GM21381 (cell line): ENCODE measurements around the gene VNN1.

Experiments used
- ATAC-seq: cut with Tn5 transposase; IDR thresholded peaks from one replicate; pipeline ENCODE4 v1.9.1; 2021; ENCODE audit warnings: mild to moderate bottlenecking, moderate library complexity; ENCODE audit not compliant: unreplicated experiment

Gene VNN1, protein sequence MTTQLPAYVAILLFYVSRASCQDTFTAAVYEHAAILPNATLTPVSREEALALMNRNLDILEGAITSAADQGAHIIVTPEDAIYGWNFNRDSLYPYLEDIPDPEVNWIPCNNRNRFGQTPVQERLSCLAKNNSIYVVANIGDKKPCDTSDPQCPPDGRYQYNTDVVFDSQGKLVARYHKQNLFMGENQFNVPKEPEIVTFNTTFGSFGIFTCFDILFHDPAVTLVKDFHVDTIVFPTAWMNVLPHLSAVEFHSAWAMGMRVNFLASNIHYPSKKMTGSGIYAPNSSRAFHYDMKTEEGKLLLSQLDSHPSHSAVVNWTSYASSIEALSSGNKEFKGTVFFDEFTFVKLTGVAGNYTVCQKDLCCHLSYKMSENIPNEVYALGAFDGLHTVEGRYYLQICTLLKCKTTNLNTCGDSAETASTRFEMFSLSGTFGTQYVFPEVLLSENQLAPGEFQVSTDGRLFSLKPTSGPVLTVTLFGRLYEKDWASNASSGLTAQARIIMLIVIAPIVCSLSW

DNA sequence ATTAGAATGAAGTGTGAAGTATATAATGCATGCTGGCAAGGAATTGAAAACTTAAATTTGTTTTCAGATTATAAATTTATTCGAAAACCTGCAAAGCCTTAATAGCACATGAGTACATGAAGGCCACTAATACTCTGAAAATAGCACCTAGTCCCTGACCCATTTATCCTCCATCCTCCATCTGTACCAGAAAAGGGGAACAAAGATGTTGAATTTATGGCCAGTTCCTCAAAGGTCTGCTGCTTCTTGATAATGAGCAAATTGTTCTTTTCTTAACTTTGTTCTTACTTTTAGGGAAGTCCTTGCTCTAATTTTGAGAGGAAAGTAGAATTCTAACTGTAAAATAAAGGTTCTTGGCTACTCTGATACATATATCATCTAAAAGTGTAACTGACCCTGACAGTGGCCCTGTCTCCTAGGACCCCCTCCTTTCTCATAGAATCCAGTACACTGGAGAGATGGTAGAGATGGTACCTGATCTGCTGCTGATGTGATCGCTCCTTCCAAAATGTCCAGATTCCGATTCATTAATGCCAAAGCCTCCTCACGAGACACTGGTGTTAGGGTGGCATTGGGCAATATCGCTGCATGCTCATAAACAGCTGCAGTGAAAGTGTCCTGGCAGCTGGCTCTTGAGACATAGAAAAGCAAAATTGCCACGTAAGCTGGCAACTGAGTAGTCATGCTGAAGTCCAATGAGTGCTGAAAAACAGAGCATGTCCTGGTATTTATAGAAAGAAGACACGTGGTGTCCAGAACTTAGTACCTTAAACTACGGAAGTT, at the start of gene VNN1:
Gene VNN1 (minus strand): TSS at position 704 of the 783 bp plus-strand sequence. CDS start 20 bp downstream, at position 684.
- ATAC-seq: no peak

DNA sequence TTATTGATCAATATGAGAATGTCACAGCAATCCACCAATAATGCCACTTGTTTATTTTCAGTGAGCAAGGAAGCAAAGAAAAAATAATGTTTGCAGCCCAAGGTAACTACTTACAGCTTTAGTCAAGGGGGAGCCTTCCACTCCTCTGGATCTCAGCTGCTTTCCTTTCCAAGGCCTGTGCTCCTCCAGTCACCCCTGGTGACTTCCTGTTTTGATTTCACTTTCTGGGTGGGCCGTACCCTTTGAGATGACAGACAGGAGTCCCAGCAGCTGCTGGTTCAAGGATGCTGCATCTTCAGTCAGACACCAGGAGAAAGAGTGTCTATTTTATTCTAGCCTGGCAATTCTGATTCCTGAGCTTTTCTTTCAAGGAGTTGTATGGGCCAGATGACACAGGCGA, 49.4 kb upstream of the VNN1 start:
- ATAC-seq: peak; percentile 95

DNA sequence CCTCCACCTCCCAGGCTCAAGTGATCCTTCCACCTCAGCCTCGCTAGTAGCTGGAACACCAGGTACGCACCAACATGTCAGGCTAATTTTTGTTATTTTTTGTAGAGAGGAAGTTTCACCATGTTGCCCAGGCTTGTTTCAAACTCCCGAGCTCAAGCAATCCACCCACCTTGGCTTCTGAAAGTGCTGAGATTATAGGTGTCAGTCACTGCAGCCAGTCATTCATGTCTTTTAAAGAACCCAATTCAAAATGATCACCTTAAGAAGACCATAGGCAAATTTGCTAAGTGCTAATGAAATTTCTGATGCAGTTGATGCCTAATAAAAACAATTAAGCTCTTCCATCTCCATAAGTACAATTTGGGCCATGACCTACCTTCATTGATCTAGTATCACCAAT, 46.4 kb upstream of the VNN1 start:
- ATAC-seq: no peak

DNA sequence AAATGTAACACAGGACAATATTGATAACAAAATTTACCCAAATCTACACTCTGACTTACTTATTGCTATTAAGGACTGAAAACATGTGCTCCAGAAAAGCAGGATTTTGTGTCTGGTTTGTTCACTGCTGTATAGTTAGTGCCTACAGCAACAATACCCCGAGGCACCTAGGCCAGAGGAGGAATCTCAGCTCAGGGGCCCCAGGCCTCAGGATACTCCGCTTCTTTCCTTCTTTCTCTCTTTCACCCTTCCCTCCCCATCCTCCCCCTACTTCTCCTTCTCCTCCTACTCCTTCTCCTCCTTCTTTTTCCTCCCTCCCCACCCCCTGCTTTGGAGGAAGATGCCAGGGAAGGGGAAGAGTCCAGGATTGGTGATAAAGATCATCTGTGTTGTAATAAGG, 44.8 kb upstream of the VNN1 start:
- ATAC-seq: no peak

DNA sequence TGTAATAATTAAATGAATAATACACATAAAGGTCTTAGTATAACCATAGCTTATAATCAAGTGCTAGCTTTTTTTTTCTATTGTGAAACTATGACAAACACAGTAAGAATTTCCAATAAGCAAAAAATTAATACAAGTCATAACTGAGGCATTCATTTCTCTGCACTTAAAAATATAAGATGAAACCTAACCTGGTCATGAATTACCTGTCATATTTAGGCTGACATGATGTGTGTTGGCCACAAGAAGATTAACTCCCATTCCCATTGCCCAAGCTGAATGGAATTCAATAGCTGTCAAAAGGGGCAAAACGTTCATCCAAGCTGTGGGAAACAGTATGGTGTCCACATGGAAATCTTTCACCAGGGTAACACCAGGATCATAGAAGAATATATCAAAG, 38.4 kb upstream of the VNN1 start:
- ATAC-seq: no peak

DNA sequence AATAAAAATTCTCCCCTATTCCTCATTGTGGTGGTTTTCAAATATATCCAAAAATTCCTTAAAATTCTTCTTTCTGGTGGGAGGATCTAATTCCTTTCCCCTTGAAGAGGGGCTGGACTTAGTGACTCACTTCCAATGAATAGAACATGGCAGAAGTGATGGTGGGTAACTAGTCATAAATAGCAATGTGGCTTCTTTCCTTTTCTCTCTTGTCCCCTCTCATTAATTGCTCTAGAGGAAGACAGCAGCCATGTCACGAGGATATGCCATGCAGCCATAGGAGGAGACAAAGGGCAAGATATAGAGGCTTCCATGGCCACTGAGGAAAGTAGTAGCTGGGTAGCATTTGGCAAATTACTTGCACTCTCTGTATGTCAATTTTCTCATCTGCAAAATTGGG, 38.0 kb upstream of the VNN1 start:
- no peak for ATAC-seq

DNA sequence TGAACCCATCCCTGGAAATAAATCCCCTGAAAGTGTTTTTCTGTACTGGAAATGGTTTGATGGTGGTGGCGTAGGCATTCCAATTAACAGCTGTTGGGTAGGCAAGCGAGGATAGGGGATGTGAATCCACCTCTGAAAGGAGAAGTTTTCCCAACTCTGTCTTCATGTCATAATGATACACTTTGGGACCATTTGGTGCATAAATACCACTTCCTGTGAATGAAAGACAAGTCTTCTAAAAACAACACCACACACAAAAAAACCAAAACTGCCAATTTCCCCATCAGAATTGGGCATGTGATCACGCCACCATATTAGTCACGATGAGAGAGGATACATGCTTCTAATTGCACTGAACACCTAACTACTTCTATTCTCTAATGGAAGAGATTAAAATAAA, 37.5 kb upstream of the VNN1 start:
- ATAC-seq: peak; percentile 45

DNA sequence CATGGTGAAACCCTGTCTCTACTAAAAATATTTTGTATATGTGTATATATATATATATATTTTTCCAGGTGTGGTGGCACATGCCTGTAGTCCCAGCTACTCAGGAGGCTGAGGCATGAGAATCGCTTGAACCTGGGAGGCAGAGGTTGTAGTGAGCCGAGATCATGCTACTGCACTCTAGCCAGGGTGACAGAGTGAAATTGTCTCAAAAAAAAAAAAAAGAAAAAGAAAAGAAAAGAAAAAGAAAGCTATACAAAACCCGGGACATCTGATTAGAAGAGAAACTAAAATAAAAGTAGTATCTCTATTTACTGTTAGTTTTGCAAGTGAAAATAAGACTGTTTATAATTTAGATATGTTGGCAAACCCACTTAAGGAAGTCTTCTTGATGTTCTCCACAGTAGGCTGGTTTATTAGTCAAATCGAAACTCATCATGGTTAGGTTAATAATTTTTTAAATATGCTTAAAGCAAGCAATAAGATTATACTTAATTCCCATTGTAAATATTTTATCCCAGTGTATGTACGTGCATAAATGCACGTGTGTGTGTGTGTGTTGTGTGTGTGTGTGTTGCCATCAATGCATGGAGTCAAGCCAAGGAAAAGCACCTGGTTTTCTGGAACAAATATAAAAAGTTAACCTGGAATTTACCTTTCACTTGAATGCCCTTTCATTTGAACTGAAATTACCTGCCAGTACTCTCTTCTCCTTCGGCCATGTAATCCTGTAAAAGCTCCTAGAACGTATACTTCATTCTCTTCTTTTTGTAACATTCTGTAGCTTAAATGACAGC, 36.8 kb upstream of the VNN1 start:
- ATAC-seq: peak; percentile 88

DNA sequence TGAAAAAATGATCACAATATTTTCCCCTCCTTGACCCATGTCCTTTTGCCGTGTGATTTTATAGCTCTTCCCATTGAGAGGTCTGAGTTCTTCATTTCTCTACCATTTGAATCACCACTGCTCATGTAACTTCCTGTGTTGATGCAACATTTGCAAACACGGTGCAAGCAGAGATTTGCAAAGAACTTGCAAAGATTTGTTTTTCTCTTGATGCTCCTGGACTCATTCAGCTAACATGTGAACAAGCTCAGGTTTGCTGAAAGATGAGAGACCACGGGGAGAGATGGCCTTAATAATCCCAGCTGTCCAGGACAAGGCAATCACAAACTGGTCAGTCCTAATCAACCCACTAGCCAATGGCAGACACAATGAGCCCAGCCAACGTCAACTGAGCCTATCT, 35.3 kb upstream of the VNN1 start:
- ATAC-seq: no peak

DNA sequence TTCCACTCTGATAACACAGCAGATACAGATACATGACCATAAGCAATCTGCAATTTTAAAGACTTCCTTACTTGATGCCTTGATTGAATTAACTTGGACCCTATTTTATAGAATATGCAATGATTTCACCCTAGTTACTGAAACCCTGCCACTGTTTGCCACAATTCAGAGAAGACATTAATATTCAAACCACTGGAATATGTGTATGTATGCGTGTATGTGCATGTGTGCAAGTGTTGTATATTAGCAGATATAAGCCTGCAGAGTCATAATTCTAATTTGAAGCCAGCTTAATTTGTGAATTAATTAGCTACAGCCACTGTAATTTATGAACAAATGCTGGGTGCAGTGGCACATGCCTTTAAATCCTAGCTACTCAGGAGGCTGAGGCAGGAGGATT, 34.6 kb upstream of the VNN1 start:
- no peak for ATAC-seq

DNA sequence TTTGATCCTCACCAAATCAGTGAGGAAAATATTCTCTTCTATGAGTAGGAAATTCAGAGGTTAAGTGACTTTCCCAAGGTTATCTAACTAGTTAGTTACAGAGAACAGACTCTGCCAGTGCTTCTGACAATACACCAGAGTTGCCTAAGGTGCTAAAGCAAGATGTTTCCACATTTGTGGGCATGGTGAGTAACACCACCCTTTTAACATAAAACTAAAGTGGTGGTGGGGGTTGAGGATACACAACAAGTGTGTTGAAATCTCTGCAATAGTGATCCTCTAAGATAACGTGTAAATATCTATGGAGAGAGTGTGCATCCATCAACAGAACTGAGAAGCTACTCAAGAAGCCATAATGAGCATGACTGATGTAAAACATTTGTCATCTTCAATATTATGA, 32.2 kb upstream of the VNN1 start:
- no peak for ATAC-seq

DNA sequence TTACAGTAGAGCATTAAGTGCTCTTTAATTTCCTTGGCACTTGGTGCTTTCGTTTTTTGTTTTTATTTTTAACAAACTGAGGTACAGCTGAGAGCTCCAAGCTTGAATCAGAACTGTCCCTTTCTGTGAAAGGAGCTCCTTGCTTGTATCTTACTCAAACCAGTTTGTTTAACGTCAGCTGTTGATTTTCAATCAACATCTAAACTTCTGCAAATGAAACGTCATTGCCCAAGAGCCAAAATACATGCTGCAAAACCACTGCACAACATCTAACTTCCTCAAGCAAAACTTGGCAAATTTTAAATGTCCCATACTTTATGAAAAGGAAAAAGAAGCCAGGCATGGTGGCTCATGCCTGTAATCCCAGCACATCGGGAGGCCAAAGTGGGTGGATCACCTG, 28.6 kb upstream of the VNN1 start:
- ATAC-seq: no peak

DNA sequence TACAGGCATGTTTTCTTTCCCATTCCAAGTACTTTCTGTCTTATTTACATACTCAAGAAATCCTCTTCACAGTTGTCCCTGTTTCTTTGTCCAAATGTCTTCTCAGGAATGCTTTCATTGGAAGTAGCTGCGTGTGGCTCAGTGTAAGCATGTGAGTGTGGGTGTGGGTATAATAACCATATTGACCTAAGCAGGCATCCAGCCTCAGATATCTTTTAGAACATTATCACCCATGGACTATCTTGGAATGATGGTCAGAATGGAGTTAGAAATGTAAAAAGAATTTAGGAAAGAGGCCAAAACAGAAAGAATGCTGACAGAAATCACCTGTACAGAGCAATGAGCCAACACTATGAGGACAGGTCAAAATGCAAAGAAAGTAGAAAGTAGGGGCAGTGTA, 27.4 kb upstream of the VNN1 start:
- no peak for ATAC-seq

DNA sequence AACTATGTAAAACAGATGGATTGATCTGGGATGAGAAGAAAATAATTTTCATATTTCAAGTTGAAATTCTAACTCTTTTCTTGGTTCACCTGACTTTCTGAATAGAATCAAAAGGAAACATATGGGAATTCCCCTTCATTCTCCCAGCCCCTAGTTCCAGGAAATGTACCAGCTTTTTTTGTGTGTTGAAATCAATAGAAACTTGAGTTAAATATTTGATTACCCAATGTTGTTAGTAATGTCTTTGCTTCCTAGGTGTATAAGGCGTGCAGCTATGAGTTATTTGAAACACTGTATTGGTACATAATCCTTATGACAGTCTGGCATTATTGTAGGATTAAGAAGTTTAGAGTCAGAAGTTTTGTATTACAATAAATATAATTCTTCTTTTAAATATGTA, 22.4 kb upstream of the VNN1 start:
- no peak for ATAC-seq

DNA sequence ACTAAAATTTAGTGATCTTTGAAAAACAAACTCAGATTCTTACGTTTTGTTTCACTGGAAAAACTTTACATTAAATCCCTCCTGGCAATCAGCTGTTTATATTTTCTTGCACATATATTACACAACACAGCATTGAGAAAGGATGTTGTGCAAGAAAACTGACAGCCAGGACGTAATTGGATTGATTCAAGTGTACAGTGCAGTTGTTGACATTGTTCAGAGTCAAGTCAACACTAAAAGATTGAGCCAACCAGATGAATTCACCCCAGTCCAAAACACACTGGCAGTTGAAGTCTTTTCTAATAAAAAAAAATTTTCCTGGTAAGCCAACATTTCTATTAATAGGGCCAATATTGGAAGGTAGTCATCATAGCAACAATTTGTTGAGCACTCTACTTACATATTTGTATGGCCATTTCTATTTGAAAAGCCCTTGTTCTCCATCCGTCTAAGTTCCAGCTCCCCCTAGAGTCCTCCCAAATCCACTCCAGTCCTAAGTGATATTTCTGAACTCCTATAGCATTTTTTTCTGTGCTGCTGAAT, 20.9 kb upstream of the VNN1 start:
- ATAC-seq: no peak

DNA sequence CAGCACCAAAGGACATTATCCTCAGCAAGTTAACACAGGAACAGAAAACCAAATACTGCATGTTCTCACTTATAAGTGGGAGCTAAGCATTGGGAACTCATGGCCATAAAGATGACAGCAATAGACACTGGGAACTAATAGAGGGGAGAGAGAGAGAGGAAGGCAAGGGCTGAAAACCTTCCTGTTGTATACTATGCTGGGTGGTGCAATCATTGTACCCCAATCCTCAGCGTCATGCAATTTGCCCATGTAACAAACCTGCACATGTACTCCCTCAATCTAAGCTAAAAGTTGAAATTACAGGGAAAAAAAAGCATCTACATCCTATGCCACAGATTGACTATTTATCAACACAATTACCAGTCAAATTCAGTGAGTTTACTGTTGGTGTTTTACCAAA, 20.0 kb upstream of the VNN1 start:
- ATAC-seq: no peak

DNA sequence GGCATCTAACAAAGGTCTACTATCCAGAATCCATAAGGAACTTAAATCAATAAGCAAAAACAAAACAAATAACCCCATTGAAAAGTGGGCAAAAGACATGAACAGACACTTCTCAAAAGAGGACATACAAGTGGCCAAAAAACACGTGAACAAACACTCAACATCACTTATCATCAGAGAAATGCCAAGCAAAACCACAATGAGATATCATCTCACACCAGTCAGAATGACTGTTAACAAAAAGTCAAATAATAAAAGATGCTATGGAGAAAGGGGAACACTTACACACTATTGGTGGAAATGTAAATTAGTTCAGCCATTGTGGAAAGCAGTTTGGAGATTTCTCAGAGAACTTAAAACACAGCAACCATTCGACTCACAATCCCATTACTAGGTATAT, 19.4 kb upstream of the VNN1 start:
- no peak for ATAC-seq

DNA sequence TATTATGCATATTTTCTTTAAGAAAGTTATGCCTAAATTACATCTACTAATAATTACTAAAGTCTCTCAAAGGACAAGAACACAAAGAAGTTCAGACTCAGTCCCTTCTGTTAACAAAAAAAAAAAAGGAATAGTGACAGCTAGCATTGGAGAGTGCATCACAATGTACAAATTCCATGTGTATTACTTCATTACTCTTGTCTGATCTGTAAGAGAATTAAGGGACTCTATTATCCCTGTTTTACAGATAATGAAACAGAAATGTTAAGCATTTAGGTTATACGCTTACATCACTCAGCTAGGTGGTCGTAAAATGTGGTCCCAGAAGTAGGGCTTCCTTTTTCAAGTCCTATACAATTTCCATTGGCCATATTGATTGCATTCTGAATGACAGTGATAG, 17.2 kb upstream of the VNN1 start:
- no peak for ATAC-seq

DNA sequence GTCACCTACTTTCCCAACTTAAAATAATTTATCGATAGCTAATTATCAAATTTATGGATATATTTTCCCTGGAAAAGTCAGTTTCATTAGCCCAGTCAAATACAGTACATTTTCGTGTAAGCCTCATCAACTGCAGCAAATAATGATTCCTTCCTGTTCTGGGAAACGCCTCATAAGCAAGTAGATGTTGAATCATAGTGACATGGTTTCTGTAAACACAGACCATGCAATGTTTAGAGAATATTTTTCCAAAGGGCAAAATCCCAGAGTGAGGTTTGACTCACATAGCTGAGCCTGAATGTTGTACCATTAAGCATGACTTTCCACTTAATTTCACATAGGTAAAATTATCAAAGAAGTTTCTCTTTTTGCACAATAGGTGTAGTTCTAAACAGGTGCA, 16.7 kb upstream of the VNN1 start:
- ATAC-seq: no peak

DNA sequence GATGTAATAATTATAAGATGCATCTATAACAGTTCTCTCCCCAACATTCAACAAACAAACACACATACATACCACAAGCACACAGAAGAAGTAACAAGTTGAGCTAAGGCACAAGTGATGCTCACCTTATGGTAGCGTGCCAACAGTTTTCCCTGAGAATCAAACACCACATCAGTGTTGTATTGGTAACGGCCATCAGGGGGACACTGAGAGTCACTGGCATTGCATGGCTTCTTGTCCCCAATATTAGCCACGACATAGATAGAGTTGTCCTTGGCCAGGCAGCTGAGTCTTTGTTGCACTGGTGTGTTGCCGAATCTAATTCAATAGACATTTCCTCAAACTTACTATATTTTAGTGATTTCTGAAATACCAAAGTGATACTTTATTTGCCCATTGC, 14.8 kb upstream of the VNN1 start:
- ATAC-seq: no peak

DNA sequence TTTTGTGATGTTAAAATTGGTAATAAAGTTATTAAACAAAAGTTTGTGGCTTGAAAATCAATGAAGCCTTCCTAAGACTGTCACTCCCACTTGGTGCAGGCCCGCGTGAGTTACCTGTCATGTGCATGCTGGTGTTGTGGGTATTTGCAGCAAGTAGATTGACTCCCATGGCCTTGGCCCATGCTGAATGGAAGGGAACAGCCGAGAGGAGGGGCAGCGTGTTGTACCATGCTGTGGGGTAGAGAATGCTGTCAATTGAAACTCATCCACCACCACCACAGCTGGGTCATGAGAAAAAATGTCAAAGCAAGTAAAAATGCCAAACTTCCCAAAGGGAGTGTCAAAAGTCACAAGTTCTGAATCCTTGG, 12.7 kb upstream of the VNN1 start:
- no peak for ATAC-seq
